Mesenchymal stem cell (in vitro differentiated cells and primary cell): ENCODE data around the gene RPS6KA2.

Experiments
- DNase-seq: peaks from one replicate; pipeline ENCODE4 v3.0.0-alpha.2; 2013
- H2AFZ ChIP-seq: one replicate; pipeline ENCODE4 v1.6.1; 2013; ENCODE audit warnings: low read depth, mild to moderate bottlenecking, control low read depth, inconsistent platforms, low read length, moderate library complexity
- H2AK5ac ChIP-seq: 2 replicates; pipeline ENCODE4 v1.6.1; 2013; ENCODE audit warnings: low read length, moderate library complexity, mild to moderate bottlenecking, inconsistent platforms; ENCODE audit not compliant: severe bottlenecking
- H2BK120ac ChIP-seq: one replicate; pipeline ENCODE4 v1.6.1; 2013; ENCODE audit warnings: low read depth, mild to moderate bottlenecking, inconsistent platforms, low read length, moderate library complexity
- H2BK12ac ChIP-seq, 2 experiments: one replicate each; pipeline ENCODE4 v1.6.1; 2013; ENCODE audit warnings: inconsistent platforms in 2 of 2, low read length in 2 of 2, mild to moderate bottlenecking in 2 of 2, moderate library complexity in 2 of 2, control low read depth in 1 of 2
- H2BK15ac ChIP-seq: one replicate; pipeline ENCODE4 v1.6.1; 2013; ENCODE audit warnings: mild to moderate bottlenecking, low read depth, inconsistent platforms; ENCODE audit not compliant: poor library complexity, severe bottlenecking
- H2BK5ac ChIP-seq: 2 replicates; pipeline ENCODE4 v1.6.1; 2013; ENCODE audit warnings: low read depth, mild to moderate bottlenecking, low read length, control low read depth, inconsistent platforms; ENCODE audit not compliant: poor library complexity, severe bottlenecking
- H3K14ac ChIP-seq, 2 experiments: one replicate each; pipeline ENCODE4 v1.6.1; 2013; ENCODE audit warnings: inconsistent platforms in 2 of 2, low read length in 2 of 2, control low read depth in 1 of 2, mild to moderate bottlenecking in 1 of 2, moderate library complexity in 1 of 2
- H3K18ac ChIP-seq, 2 experiments: one replicate each; pipeline ENCODE4 v1.6.1; 2013; ENCODE audit warnings: inconsistent platforms in 2 of 2, low read length in 2 of 2, control low read depth in 1 of 2, low read depth in 1 of 2, mild to moderate bottlenecking in 1 of 2
- H3K23ac ChIP-seq, 2 experiments: one replicate each; pipeline ENCODE4 v1.6.1; 2013; ENCODE audit warnings: inconsistent platforms in 2 of 2, low read length in 2 of 2, mild to moderate bottlenecking in 2 of 2, moderate library complexity in 2 of 2, control low read depth in 1 of 2
- H3K27ac ChIP-seq: 2 replicates; pipeline ENCODE4 v1.5.1; 2013; ENCODE audit warnings: mild to moderate bottlenecking, moderate library complexity, low read length, control low read depth, inconsistent platforms; ENCODE audit not compliant: poor library complexity, severe bottlenecking
- H3K27me3 ChIP-seq, 2 experiments: 2 replicates each; pipeline versions ENCODE4 v1.6.1 to v1.7.0; 2013; ENCODE audit warnings: low read length in 2 of 2, mild to moderate bottlenecking in 2 of 2, moderate library complexity in 2 of 2, control low read depth in 1 of 2, inconsistent platforms in 1 of 2; ENCODE audit not compliant: control insufficient read depth in 1 of 2, insufficient read depth in 1 of 2
- H3K36me3 ChIP-seq, 2 experiments: 2 replicates each; pipeline versions ENCODE4 v1.6.1 to v1.7.0; 2013; ENCODE audit warnings: low read length in 2 of 2, control low read depth in 1 of 2, inconsistent platforms in 1 of 2, low read depth in 1 of 2, mild to moderate bottlenecking in 1 of 2; ENCODE audit not compliant: insufficient read depth in 2 of 2, control insufficient read depth in 1 of 2
- H3K4ac ChIP-seq, 2 experiments: one replicate each; pipeline ENCODE4 v1.6.1; 2013; ENCODE audit warnings: inconsistent platforms in 2 of 2, low read length in 2 of 2, mild to moderate bottlenecking in 2 of 2, moderate library complexity in 2 of 2, control low read depth in 1 of 2, low read depth in 1 of 2
- H3K4me1 ChIP-seq: 2 replicates; pipeline ENCODE4 v1.6.1; 2013; ENCODE audit warnings: low read depth, low read length, control low read depth; ENCODE audit not compliant: control insufficient read depth, insufficient read depth
- H3K4me2 ChIP-seq: 2 replicates; pipeline ENCODE4 v1.6.1; 2013; ENCODE audit warnings: low read length, mild to moderate bottlenecking, inconsistent platforms; ENCODE audit not compliant: poor library complexity, severe bottlenecking
- H3K4me3 ChIP-seq, 2 experiments: 2 replicates each; pipeline versions ENCODE4 v1.5.1 to v1.7.0; 2013; ENCODE audit warnings: low read length in 2 of 2, mild to moderate bottlenecking in 2 of 2, control low read depth in 1 of 2, low read depth in 1 of 2; ENCODE audit not compliant: insufficient read depth in 1 of 2
- H3K79me1 ChIP-seq: replicated peaks from 2 replicates; pipeline ENCODE4 v1.6.1; 2013; ENCODE audit warnings: mild to moderate bottlenecking, control low read depth, low read length, inconsistent platforms; ENCODE audit not compliant: poor library complexity, severe bottlenecking
- H3K9ac ChIP-seq: 2 replicates; pipeline ENCODE4 v1.7.0; 2013; ENCODE audit warnings: mild to moderate bottlenecking, low read length, moderate library complexity
- H3K9me3 ChIP-seq: 2 replicates; pipeline ENCODE4 v1.7.0; 2013; ENCODE audit warnings: mild to moderate bottlenecking, low read length; ENCODE audit not compliant: control insufficient read depth
- H4K8ac ChIP-seq: one replicate; pipeline ENCODE4 v1.6.1; 2013; ENCODE audit warnings: inconsistent platforms, mild to moderate bottlenecking, low read length, moderate library complexity
- H4K91ac ChIP-seq: one replicate; pipeline ENCODE4 v1.6.1; 2013; ENCODE audit warnings: mild to moderate bottlenecking, low read length, inconsistent platforms
- WGBS: methylation state at CpG from one replicate; pipeline ENCODE4 v1.1.7; 2013; ENCODE audit warnings: mixed read lengths; 5-methylcytosine and 5-hydroxymethylcytosine counted together

Gene RPS6KA2

GRCh38 chr6:166572370-166573261, 54.4 kb downstream of the RPS6KA2 start:
- Histone ChIP-seq H2BK5ac (no peak overlapping the region), H3K4me3 (no peak overlapping the region), H3K27me3 (no peaks in the 10 kb centered on the region), H4K91ac (peak overlapping the region; percentile 78), H3K4me1 (peaks cover 10% of the 10 kb centered on the region), H3K9ac (peak overlapping the region; percentile 74), H3K23ac (peak overlapping the region in 1 of 2 experiments; percentile 2), H3K27ac (no peak overlapping the region), H3K36me3 (peaks cover 0 to 3% of the 10 kb centered on the region in 2 experiments), H2BK15ac (no peak overlapping the region), H3K18ac (peak overlapping the region; percentile 16 to 100), H2AK5ac (no peak overlapping the region), H3K4ac (peak overlapping the region; percentile 62 to 93), H2AFZ (no peak overlapping the region), H2BK12ac (peak overlapping the region; percentile 30 to 100), H3K4me2 (no peak overlapping the region), H3K14ac (peak overlapping the region in 1 of 2 experiments; percentile 98), H3K9me3 (no peaks in the 10 kb centered on the region), H2BK120ac (peak overlapping the region; percentile 11), H3K79me1 (peaks cover 4% of the 10 kb centered on the region), H4K8ac (peak overlapping the region; percentile 9)
- WGBS = 41% methylated on average over 15 of the region's 18 CpGs
- peak; percentile 99 for DNase-seq

DNA sequence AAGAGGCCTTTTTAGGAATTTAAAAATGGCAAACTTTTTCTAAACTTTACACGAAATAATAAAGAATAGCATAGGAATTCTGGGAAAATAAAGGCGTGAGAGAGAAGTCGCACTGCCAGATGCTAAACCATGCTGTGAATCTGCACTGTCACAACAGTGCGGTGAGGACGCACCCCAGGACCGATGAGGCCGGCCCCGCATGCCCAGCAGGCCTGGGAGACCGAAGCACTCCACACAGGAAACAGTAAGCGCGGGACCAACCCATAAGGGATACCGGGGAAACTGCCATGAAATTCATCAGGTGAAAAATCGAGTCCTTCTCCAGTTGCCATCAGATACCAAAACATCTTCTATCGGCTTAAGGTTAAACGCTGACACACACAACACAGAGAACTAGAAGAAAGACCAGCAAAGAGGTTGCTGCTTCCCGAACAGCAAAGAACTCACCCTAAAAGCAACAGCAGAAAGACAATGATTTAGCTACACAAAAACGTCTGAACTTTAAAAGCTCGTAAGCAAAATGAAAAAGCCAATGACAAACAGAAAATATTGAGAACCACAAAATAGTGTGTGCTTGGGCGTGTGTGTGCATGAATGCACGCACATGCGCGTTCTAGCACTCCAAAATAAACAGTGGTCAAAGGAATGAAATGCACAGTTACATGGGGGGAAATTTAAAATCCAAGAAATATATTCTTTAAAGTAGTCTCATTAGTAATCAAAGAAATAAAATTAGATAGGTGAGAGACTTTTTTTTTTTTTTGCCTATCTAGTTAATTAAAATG, 55.9 kb downstream of the RPS6KA2 start:
- H3K9ac ChIP-seq = no peak overlapping the region
- no peak for DNase-seq
- 90% methylated on average over 19 of the region's 22 CpGs for WGBS
- no peak overlapping the region for H3K27ac ChIP-seq
- peak overlapping the region in 1 of 2 experiments; percentile 96 for H3K14ac ChIP-seq
- no peak overlapping the region for H2BK5ac ChIP-seq
- H3K27me3 ChIP-seq = no peaks in the 10 kb centered on the region
- no peak overlapping the region for H3K23ac ChIP-seq
- H3K4me1 ChIP-seq = peaks cover 20% of the 10 kb centered on the region
- peak overlapping the region; percentile 94 to 98 for H2BK12ac ChIP-seq
- peak overlapping the region; percentile 25 for H4K8ac ChIP-seq
- no peaks in the 10 kb centered on the region for H3K9me3 ChIP-seq
- peak overlapping the region; percentile 76 for H2BK120ac ChIP-seq
- no peak overlapping the region for H3K4me2 ChIP-seq
- no peak overlapping the region for H3K4me3 ChIP-seq
- H2BK15ac ChIP-seq = peak overlapping the region; percentile 94
- no peak overlapping the region for H2AK5ac ChIP-seq
- no peak overlapping the region for H2AFZ ChIP-seq
- H3K36me3 ChIP-seq = peaks cover 0 to 3% of the 10 kb centered on the region in 2 experiments
- peak overlapping the region; percentile 75 to 90 for H3K18ac ChIP-seq
- H3K4ac ChIP-seq = peak overlapping the region in 1 of 2 experiments; percentile 77
- peak overlapping the region; percentile 96 for H4K91ac ChIP-seq
- H3K79me1 ChIP-seq = peaks cover 4% of the 10 kb centered on the region

- Histone ChIP-seq H2BK120ac (no peak overlapping the region), H3K14ac (no peak overlapping the region), H2AK5ac (no peak overlapping the region), H3K23ac (no peak overlapping the region), H3K36me3 (peaks cover 0 to 3% of the 10 kb centered on the region in 2 experiments), H2BK15ac (peak overlapping the region; percentile 26), H3K79me1 (peaks cover 4% of the 10 kb centered on the region), H3K9me3 (no peaks in the 10 kb centered on the region), H2AFZ (no peak overlapping the region), H3K4me2 (no peak overlapping the region), H4K8ac (no peak overlapping the region), H3K4me1 (peaks cover 30% of the 10 kb centered on the region), H2BK12ac (peak overlapping the region; percentile 38 to 86), H2BK5ac (no peak overlapping the region), H3K9ac (no peak overlapping the region), H3K27me3 (no peaks in the 10 kb centered on the region), H3K4me3 (no peak overlapping the region), H3K27ac (no peak overlapping the region), H3K4ac (peak overlapping the region in 1 of 2 experiments; percentile 30), H4K91ac (peak overlapping the region; percentile 64), H3K18ac (peak overlapping the region; percentile 82)
- 95% methylated on average over 11 of the region's 13 CpGs for WGBS
- no peak for DNase-seq
Observed at GRCh38 chr6:166569206-166569605, 57.8 kb downstream of the RPS6KA2 start.

- peak overlapping the region; percentile 20 to 61 for H2BK12ac ChIP-seq
- peaks cover 4% of the 10 kb centered on the region for H3K79me1 ChIP-seq
- peaks cover 33% of the 10 kb centered on the region for H3K4me1 ChIP-seq
- no peak overlapping the region for H3K27ac ChIP-seq
- WGBS = 82% methylated on average over 8 of the region's 8 CpGs
- peak overlapping the region; percentile 12 for H4K8ac ChIP-seq
- H2BK5ac ChIP-seq = no peak overlapping the region
- H2AFZ ChIP-seq = no peak overlapping the region
- no peak overlapping the region for H2BK15ac ChIP-seq
- H3K4me3 ChIP-seq = no peak overlapping the region
- peak overlapping the region in 1 of 2 experiments; percentile 52 for H3K18ac ChIP-seq
- DNase-seq = no peak
- no peaks in the 10 kb centered on the region for H3K9me3 ChIP-seq
- no peak overlapping the region for H2AK5ac ChIP-seq
- peak overlapping the region; percentile 14 for H4K91ac ChIP-seq
- H3K4ac ChIP-seq = peak overlapping the region in 1 of 2 experiments; percentile 12
- no peak overlapping the region for H3K4me2 ChIP-seq
- peak overlapping the region; percentile 52 for H2BK120ac ChIP-seq
- no peak overlapping the region for H3K9ac ChIP-seq
- H3K36me3 ChIP-seq = no peaks in the 10 kb centered on the region
- H3K14ac ChIP-seq = no peak overlapping the region
- no peak overlapping the region for H3K23ac ChIP-seq
- H3K27me3 ChIP-seq = no peaks in the 10 kb centered on the region
Observed at GRCh38 chr6:166567813-166568212, 59.2 kb downstream of the RPS6KA2 start.
